KMS-11 (cell line): ENCODE data around the gene CAMTA1.

Experiments used
- H2AFZ ChIP-seq: fragments of 200-600 bp; sonication (generic); 2 replicates; pipeline ENCODE4 v1.6.1; 2016; ENCODE audit warnings: antibody characterized with exemption, mixed run types, low read depth
- H3K27ac ChIP-seq: fragments of 200-600 bp; sonication (generic); 2 replicates; pipeline ENCODE4 v1.6.1; 2016; ENCODE audit warnings: mild to moderate bottlenecking, mixed run types
- H3K27me3 ChIP-seq: fragments of 200-600 bp; sonication (generic); 2 replicates; pipeline ENCODE4 v1.6.1; 2017; ENCODE audit warnings: mild to moderate bottlenecking, low read depth, mixed run types, moderate library complexity; ENCODE audit not compliant: insufficient read depth
- H3K36me3 ChIP-seq: fragments of 200-600 bp; sonication (generic); 2 replicates; pipeline ENCODE4 v1.6.1; 2017; ENCODE audit warnings: mild to moderate bottlenecking, mixed run types; ENCODE audit not compliant: insufficient read depth
- H3K4me1 ChIP-seq: fragments of 200-600 bp; sonication (generic); 2 replicates; pipeline ENCODE4 v1.6.1; 2016; ENCODE audit warnings: mild to moderate bottlenecking, low read depth, mixed run types; ENCODE audit not compliant: poor library complexity, severe bottlenecking
- H3K4me2 ChIP-seq: fragments of 200-600 bp; sonication (generic); 2 replicates; pipeline ENCODE4 v1.7.0; 2016; ENCODE audit warnings: mild to moderate bottlenecking, mixed run types
- H3K4me3 ChIP-seq: fragments of 200-600 bp; sonication (generic); IDR thresholded peaks from 2 replicates; pipeline ENCODE4 v1.6.1; 2017; ENCODE audit warnings: low read depth, low read length, mixed read lengths; ENCODE audit not compliant: insufficient read depth
- H3K79me2 ChIP-seq: fragments of 200-600 bp; sonication (generic); 2 replicates; pipeline ENCODE4 v1.6.1; 2016; ENCODE audit warnings: low read depth, mixed run types; ENCODE audit not compliant: insufficient read depth
- H3K9ac ChIP-seq: fragments of 200-600 bp; sonication (generic); 2 replicates; pipeline ENCODE4 v1.6.1; 2016; ENCODE audit warnings: mild to moderate bottlenecking, mixed run types
- H4K20me1 ChIP-seq: fragments of 200-600 bp; sonication (generic); 2 replicates; pipeline ENCODE4 v1.6.1; 2016; ENCODE audit warnings: mild to moderate bottlenecking, mixed run types; ENCODE audit not compliant: insufficient read depth
- CTCF ChIP-seq: fragments of 200-600 bp; sonication (generic); conservative IDR thresholded peaks from 2 replicates; pipeline ENCODE4 v1.6.1; 2017; ENCODE audit warnings: low read depth, mild to moderate bottlenecking, antibody characterized with exemption, low read length, moderate library complexity, mixed read lengths

CAMTA1 gene

GRCh38 chr1:7517611-7518330, 732.5 kb downstream of the CAMTA1 start:
- Histone ChIP-seq H3K79me2 (no peaks in the 10 kb centered on the region), H4K20me1 (no peaks in the 10 kb centered on the region), H2AFZ (no peak overlapping the region), H3K36me3 (no peaks in the 10 kb centered on the region), H3K4me3 (no peak overlapping the region), H3K4me1 (no peaks in the 10 kb centered on the region), H3K4me2 (no peak overlapping the region), H3K27ac (no peak overlapping the region), H3K27me3 (peaks cover 20% of the 10 kb centered on the region; the same call in 1 of the 2 replicates), H3K9ac (no peak overlapping the region)
- no peak for TF ChIP-seq CTCF

- Histone ChIP-seq H3K27me3 (peaks cover 18% of the 10 kb centered on the region; the same call in 1 of the 2 replicates), H3K27ac (no peak overlapping the region), H3K4me2 (no peak overlapping the region), H3K36me3 (no peaks in the 10 kb centered on the region), H3K9ac (no peak overlapping the region), H3K4me1 (no peaks in the 10 kb centered on the region), H3K4me3 (no peak overlapping the region), H3K79me2 (no peaks in the 10 kb centered on the region), H2AFZ (no peak overlapping the region), H4K20me1 (no peaks in the 10 kb centered on the region)
- no peak for TF ChIP-seq CTCF
Measured at GRCh38 chr1:7518411-7518810, 733.2 kb downstream of the CAMTA1 start.

GRCh38 chr1:7519181-7519860, 734.1 kb downstream of the CAMTA1 start:
- TF ChIP-seq CTCF, result no peak

GRCh38 chr1:7519861-7520395, 734.7 kb downstream of the CAMTA1 start:
- Histone ChIP-seq H3K4me3 (no peak overlapping the region), H3K4me2 (no peak overlapping the region), H3K9ac (no peak overlapping the region), H3K27me3 (peaks cover 15% of the 10 kb centered on the region; the same call in 1 of the 2 replicates), H3K4me1 (no peaks in the 10 kb centered on the region), H3K79me2 (no peaks in the 10 kb centered on the region), H2AFZ (no peak overlapping the region), H4K20me1 (no peaks in the 10 kb centered on the region), H3K27ac (no peak overlapping the region), H3K36me3 (no peaks in the 10 kb centered on the region)
- no peak for TF ChIP-seq CTCF

More at GRCh38 chr1:7519181-7519860, 734.1 kb downstream of the CAMTA1 start:
- no peaks in the 10 kb centered on the region for H4K20me1 ChIP-seq
- no peaks in the 10 kb centered on the region for H3K4me1 ChIP-seq
- no peaks in the 10 kb centered on the region for H3K79me2 ChIP-seq
- H3K4me2 ChIP-seq, result no peak overlapping the region
- no peak overlapping the region for H3K9ac ChIP-seq
- no peak overlapping the region for H2AFZ ChIP-seq
- no peaks in the 10 kb centered on the region for H3K36me3 ChIP-seq
- peaks cover 18% of the 10 kb centered on the region; the same call in 1 of the 2 replicates for H3K27me3 ChIP-seq
- no peak overlapping the region for H3K27ac ChIP-seq
- H3K4me3 ChIP-seq, result no peak overlapping the region
